Measurements from ENCODE around the gene HMGXB4.

GRCh38 chr22:35314161-35314942 is 57.1 kb downstream of the HMGXB4 start:
- TF ChIP-seq GLI4 (CRISPR knock-in tag; IDR thresholded peaks at IDR 0.05; ENCODE audit: borderline replicate concordance) (no peak), SMARCC2 (IDR thresholded peaks at IDR 0.05) (no peak), ZGPAT (CRISPR knock-in tag; IDR thresholded peaks at IDR 0.05) (no peak), NR2C2 (CRISPR knock-in tag; IDR thresholded peaks at IDR 0.05; ENCODE audit: borderline replicate concordance) (no peak), SMC3 (IDR thresholded peaks at IDR 0.05; ENCODE audit: low read length) (no peak), ZNF292 (CRISPR knock-in tag; IDR thresholded peaks at IDR 0.05; ENCODE audit: borderline replicate concordance, low read depth) (no peak), SRSF1 (optimal IDR thresholded peaks at IDR 0.05; ENCODE audit: low read depth, low read length) (no peak), ZNF280D (CRISPR knock-in tag; IDR thresholded peaks at IDR 0.05) (no peak), ZNF224 (CRISPR knock-in tag; IDR thresholded peaks at IDR 0.05) (no peak)

Data from HepG2 (cell line).